Measurements from ENCODE around the gene PTPRS. TPM values are rescaled to one million over a fixed set of nuclear protein-coding genes. Genes with fewer than 3 reads are reported as not detected.

Gene PTPRS
- total RNA-seq, 1 donor from 2014 or later = 241 TPM

DNA sequence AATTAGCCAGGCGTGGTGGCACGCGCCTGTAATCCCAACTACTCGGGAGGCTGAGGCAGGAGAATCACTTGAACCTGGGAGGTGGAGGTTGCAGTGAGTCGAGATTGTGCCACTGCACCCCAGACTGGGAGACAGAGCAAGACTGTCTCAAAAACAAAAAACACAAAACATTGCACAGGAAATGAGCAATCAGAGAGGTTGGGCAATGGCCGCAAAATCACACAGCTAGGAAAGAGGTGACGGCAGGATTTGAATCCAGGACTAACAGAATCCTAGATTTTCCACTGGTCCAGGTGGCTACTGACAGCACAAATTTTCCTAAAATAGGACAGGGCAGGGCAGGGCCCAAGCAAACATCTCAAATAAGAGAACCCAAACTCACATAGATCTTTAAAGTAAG, 23.3 kb downstream of the PTPRS start:
- no peak for DNase-seq (ENCODE audit: low spot score in 2 of 2, unreplicated experiment in 2 of 2)
- H3K9me3 Mint-ChIP-seq = no peaks in the 10 kb centered on the region
- TF ChIP-seq, protein P1, sequence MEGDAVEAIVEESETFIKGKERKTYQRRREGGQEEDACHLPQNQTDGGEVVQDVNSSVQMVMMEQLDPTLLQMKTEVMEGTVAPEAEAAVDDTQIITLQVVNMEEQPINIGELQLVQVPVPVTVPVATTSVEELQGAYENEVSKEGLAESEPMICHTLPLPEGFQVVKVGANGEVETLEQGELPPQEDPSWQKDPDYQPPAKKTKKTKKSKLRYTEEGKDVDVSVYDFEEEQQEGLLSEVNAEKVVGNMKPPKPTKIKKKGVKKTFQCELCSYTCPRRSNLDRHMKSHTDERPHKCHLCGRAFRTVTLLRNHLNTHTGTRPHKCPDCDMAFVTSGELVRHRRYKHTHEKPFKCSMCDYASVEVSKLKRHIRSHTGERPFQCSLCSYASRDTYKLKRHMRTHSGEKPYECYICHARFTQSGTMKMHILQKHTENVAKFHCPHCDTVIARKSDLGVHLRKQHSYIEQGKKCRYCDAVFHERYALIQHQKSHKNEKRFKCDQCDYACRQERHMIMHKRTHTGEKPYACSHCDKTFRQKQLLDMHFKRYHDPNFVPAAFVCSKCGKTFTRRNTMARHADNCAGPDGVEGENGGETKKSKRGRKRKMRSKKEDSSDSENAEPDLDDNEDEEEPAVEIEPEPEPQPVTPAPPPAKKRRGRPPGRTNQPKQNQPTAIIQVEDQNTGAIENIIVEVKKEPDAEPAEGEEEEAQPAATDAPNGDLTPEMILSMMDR (IDR thresholded peaks at IDR 0.05; ENCODE audit: unreplicated experiment) = no peak
- H3K4me1 Mint-ChIP-seq = peaks cover 4% of the 10 kb centered on the region
- H3K4me3 Mint-ChIP-seq = no peak overlapping the region
- H3K27me3 Mint-ChIP-seq (ENCODE audit: low read depth) = no peaks in the 10 kb centered on the region
- no peaks in the 10 kb centered on the region for H3K36me3 Mint-ChIP-seq
- H3K27ac Mint-ChIP-seq = no peak overlapping the region

DNA sequence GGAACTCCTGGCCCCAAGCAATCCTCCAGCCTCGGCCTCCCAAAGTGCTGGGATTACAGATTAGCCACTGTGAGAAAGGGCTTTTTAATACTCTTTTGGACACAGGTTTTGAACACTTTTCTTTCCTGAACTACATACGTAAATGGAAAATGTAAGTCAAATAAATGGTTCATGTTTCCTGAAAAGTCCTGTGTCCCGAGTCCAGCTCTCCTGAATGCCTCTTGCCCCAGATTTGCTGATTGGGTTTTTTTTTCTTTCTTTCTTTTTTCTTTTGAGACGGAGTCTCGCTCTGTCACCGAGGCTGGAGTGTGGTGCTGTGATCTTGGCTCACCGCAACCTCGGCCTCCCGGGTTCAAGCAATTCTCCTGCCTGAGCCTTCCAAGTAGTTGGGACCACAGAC, 24.5 kb downstream of the PTPRS start:
- no peaks in the 10 kb centered on the region for H3K36me3 Mint-ChIP-seq
- no peaks in the 10 kb centered on the region for H3K9me3 Mint-ChIP-seq
- DNase-seq (ENCODE audit: low spot score in 2 of 2, unreplicated experiment in 2 of 2) = no peak
- TF ChIP-seq, protein P1 (IDR thresholded peaks at IDR 0.05; ENCODE audit: unreplicated experiment) = no peak
- H3K27ac Mint-ChIP-seq = no peak overlapping the region
- peaks cover 4% of the 10 kb centered on the region for H3K4me1 Mint-ChIP-seq
- no peak overlapping the region for H3K4me3 Mint-ChIP-seq
- H3K27me3 Mint-ChIP-seq (ENCODE audit: low read depth) = no peaks in the 10 kb centered on the region

DNA sequence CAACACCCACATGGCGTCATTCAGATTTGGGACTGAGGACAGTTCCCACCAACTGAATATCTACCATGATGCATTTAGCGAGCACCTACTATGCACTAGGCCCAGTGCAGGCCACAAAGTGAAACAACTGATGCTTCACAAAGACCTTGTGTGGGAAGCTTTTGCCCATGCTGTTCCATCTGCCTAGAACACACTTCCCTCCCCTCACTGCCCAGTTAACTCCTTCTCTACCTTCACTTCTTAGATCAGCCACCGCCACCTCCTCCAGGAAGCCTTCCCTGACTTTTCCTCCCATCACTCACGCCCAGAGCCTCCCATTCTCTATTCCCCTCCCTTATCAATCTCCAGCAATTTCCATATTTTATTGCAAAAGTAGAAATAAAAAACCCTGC, 25.7 kb downstream of the PTPRS start:
- Mint-ChIP-seq H3K4me1 (peaks cover 4% of the 10 kb centered on the region), H3K4me3 (no peak overlapping the region), H3K27ac (no peak overlapping the region), H3K36me3 (no peaks in the 10 kb centered on the region), H3K9me3 (no peaks in the 10 kb centered on the region), H3K27me3 (ENCODE audit: low read depth) (no peaks in the 10 kb centered on the region)
- no peak for DNase-seq (ENCODE audit: low spot score in 2 of 2, unreplicated experiment in 2 of 2)
- TF ChIP-seq, protein P1 (IDR thresholded peaks at IDR 0.05; ENCODE audit: unreplicated experiment) = no peak

DNA sequence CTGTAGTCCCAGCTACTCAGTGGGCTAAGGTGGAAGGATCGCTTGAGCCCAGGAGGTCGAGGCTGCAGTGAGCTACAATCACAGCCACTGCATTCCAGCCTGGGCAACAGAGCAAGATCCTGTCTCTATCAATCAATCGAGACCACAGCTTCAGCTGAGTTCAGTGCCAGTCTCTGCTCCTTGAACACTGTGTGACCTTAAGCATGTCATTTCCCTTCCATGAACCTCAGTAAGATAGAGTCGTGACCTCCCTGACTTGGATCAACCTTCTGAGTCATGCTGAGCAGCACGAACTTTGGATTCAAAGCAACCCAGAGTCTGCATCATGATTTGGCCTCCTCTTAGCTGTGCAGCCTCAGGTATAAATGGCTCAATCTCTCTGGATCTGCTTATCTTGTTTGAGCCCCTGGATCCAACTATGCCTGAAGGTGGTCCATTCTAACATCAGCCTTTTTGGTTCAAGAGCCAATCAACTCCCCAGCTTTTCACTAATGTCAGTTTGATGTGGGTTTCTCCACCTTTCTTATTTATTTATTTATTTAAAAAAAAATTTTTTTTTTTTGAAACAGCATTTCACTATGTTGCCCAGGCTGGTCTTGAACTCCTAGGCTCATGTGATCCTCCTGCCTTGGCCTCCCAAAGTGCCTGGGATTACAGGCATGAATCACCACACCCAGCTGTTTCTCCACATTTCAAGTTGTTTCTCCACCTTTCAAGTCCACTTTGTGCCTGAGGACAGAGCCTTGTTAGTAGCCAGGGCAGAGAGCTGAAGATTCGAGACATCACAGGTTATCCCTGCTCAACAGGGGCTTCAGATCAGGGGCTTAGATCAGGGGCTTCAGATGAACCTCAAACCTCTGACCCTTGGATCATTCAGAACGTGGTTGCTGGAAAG, 26.4 kb downstream of the PTPRS start:
- no peak overlapping the region for H3K4me3 Mint-ChIP-seq

DNA sequence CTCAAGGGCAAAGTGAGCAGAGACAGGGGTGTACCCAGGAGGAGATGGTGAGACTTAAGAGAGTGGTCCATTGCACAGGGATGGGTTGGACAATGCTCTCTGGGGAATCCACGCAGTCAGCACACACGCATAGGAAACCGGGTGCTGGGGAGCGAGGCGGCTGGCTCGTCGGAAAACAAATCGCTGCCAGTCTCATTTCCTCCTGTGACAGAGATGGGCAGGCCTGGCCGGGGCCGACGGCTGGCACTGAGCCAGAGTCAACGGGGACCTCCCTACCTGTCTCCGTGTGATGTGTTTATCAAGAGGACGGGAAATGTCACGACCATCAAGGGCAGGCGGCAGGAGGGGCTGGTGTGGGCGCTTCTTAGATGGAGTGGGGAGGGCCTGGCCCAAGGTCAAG, 27.3 kb downstream of the PTPRS start:
- peaks cover 5% of the 10 kb centered on the region for H3K4me1 Mint-ChIP-seq
- H3K4me3 Mint-ChIP-seq = no peak overlapping the region
- H3K27me3 Mint-ChIP-seq (ENCODE audit: low read depth) = no peaks in the 10 kb centered on the region
- TF ChIP-seq, protein P1 (IDR thresholded peaks at IDR 0.05; ENCODE audit: unreplicated experiment) = no peak
- no peaks in the 10 kb centered on the region for H3K36me3 Mint-ChIP-seq
- peak in 1 of 2 experiments; percentile 46 for DNase-seq (ENCODE audit: low spot score in 2 of 2, unreplicated experiment in 2 of 2)
- H3K27ac Mint-ChIP-seq = no peak overlapping the region
- H3K9me3 Mint-ChIP-seq = no peaks in the 10 kb centered on the region

More for the DNA sequence above, 26.4 kb downstream of the PTPRS start:
- H3K9me3 Mint-ChIP-seq = no peaks in the 10 kb centered on the region
- H3K36me3 Mint-ChIP-seq = no peaks in the 10 kb centered on the region
- TF ChIP-seq, protein P1 (IDR thresholded peaks at IDR 0.05; ENCODE audit: unreplicated experiment) = no peak
- DNase-seq (ENCODE audit: low spot score in 2 of 2, unreplicated experiment in 2 of 2) = no peak
- peaks cover 4% of the 10 kb centered on the region for H3K4me1 Mint-ChIP-seq
- no peaks in the 10 kb centered on the region for H3K27me3 Mint-ChIP-seq (ENCODE audit: low read depth)
- H3K27ac Mint-ChIP-seq = no peak overlapping the region
